NT2/D1 (cell line): ENCODE data around the gene IL17RB.

Experiments used
- DNase-seq: peaks from one replicate; pipeline ENCODE4 v3.0.0-alpha.2; 2011; ENCODE audit warnings: low read depth, low spot score
- H3K27me3 ChIP-seq: 2 replicates; pipeline ENCODE4 v1.6.0; 2011; ENCODE audit warnings: mild to moderate bottlenecking; ENCODE audit not compliant: insufficient read length, insufficient read depth
- H3K36me3 ChIP-seq: 2 replicates; pipeline ENCODE4 v1.6.1; 2011; ENCODE audit warnings: mild to moderate bottlenecking, low read length, mixed read lengths; ENCODE audit not compliant: insufficient read depth, insufficient read length
- H3K4me1 ChIP-seq: 2 replicates; pipeline ENCODE4 v1.5.1; 2011; ENCODE audit not compliant: insufficient read depth, insufficient read length
- H3K4me3 ChIP-seq: 2 replicates; pipeline ENCODE4 v1.5.1; 2011; ENCODE audit warnings: low read depth; ENCODE audit not compliant: insufficient read length
- H3K9ac ChIP-seq: 2 replicates; pipeline ENCODE4 v1.6.0; 2011; ENCODE audit warnings: low read depth; ENCODE audit not compliant: insufficient read length
- H3K9me3 ChIP-seq: 2 replicates; pipeline ENCODE4 v1.5.1; 2011; ENCODE audit warnings: mild to moderate bottlenecking, low read length; ENCODE audit not compliant: insufficient read depth
- SUZ12 ChIP-seq: IDR thresholded peaks from 2 replicates; pipeline ENCODE4 v1.6.1; 2011; ENCODE audit not compliant: insufficient read length, insufficient read depth; ENCODE audit errors: extremely low read depth
- YY1 ChIP-seq: IDR thresholded peaks from 2 replicates; pipeline ENCODE4 v1.6.1; 2011; ENCODE audit not compliant: insufficient read length, insufficient read depth
- ZNF274 ChIP-seq: IDR thresholded peaks from 2 replicates; pipeline ENCODE4 v1.6.1; 2011; ENCODE audit warnings: mild to moderate bottlenecking, low read depth, low read length

IL17RB gene

DNA sequence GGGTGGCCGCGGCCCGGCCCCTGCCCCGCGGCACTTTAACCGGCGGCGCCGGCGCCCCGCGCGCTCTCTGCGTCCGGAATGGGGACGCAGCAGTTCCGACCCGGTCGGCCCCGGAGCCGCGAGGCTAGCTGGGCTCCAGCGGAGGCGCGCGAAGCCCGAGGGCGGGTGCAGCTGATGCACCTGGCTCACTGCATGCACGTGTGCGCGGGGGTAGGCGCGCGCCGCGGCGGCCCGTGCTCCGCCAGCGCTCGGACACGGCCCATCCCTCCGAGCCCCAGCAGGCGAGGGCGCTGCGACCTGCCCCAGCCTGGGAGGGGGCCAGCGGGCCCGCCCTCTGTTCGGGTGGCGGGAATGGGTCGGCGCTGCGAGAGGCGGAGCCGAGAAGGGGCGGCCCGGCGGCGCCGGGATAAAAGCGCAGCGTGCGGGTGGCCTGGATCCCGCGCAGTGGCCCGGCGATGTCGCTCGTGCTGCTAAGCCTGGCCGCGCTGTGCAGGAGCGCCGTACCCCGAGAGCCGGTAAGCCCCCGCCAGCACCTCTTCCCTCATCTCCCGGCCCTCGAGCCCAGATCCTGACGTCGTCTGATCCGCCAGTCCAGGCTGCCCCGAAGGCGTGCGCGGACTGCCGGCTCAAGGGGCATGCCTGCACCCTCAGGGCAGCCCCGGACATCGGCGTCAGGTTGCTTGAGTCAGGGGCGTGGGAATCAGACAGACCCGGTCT, at the start of gene IL17RB, which contains the start of gene CHDH:
TSS of gene IL17RB (plus strand) at position 435 of the 717 bp plus-strand sequence. CDS start at position 456, 21 bp downstream.
TSS of gene CHDH (minus strand) at position 286 of the 717 bp plus-strand sequence. CDS start 22,411 bp downstream, outside the sequence.
- TF ChIP-seq ZNF274 (no peak), SUZ12 (no peak), YY1 (no peak)
- Histone ChIP-seq H3K9me3 (no peaks in the 10 kb centered on the region), H3K4me1 (peaks cover 26% of the 10 kb centered on the region), H3K36me3 (peaks cover 12% of the 10 kb centered on the region), H3K4me3 (peak within 1 kb of the TSS; percentile 71), H3K9ac (peak within 1 kb of the TSS; percentile 94), H3K27me3 (peaks cover 8% of the 10 kb centered on the region)
- DNase-seq, result no peak

DNA sequence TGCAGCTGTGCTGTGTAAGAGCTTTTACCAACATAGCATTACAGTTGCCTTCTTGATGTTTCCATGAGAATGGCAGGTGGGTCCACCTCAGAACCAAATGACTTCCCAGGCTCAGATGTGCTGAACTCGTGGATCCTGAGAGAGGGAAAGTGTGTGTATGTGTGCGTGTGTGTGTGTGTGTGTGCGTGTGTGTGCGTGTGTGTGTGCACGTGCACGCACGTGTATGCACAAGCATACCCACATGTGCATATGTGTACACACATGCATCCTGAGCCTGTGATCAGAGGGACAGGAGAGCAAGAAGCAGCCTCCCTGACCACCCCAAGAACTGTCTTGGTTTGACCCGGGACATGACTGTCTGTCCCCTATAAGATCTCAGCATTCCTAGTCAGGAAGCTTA, 48.2 kb upstream of the IL17RB start:
- no peaks in the 10 kb centered on the region for H3K27me3 ChIP-seq
- no peaks in the 10 kb centered on the region for H3K9me3 ChIP-seq
- H3K36me3 ChIP-seq, result no peaks in the 10 kb centered on the region
- no peak for DNase-seq
- H3K4me3 ChIP-seq, result no peak overlapping the region
- no peak for TF ChIP-seq YY1
- no peak for TF ChIP-seq SUZ12
- peaks cover 13% of the 10 kb centered on the region for H3K4me1 ChIP-seq
- no peak overlapping the region for H3K9ac ChIP-seq

- DNase-seq, result no peak
- Histone ChIP-seq H3K9me3 (no peaks in the 10 kb centered on the region), H3K4me1 (peaks cover 18% of the 10 kb centered on the region), H3K4me3 (no peak overlapping the region), H3K36me3 (no peaks in the 10 kb centered on the region), H3K9ac (no peak overlapping the region), H3K27me3 (no peaks in the 10 kb centered on the region)
- TF ChIP-seq SUZ12 (no peak), YY1 (no peak), ZNF274 (no peak)
These were observed 47.0 kb upstream of the IL17RB start for GRCh38 chr3:53799338-53799865.

GRCh38 chr3:53800041-53800906, 46.1 kb upstream of the IL17RB start:
- TF ChIP-seq ZNF274, result no peak
- TF ChIP-seq SUZ12, result no peak
- TF ChIP-seq YY1, result no peak
- H3K4me3 ChIP-seq, result no peak overlapping the region
- peaks cover 19% of the 10 kb centered on the region for H3K4me1 ChIP-seq
- no peaks in the 10 kb centered on the region for H3K9me3 ChIP-seq
- DNase-seq, result no peak
- no peak overlapping the region for H3K9ac ChIP-seq
- H3K36me3 ChIP-seq, result no peaks in the 10 kb centered on the region
- no peaks in the 10 kb centered on the region for H3K27me3 ChIP-seq

DNA sequence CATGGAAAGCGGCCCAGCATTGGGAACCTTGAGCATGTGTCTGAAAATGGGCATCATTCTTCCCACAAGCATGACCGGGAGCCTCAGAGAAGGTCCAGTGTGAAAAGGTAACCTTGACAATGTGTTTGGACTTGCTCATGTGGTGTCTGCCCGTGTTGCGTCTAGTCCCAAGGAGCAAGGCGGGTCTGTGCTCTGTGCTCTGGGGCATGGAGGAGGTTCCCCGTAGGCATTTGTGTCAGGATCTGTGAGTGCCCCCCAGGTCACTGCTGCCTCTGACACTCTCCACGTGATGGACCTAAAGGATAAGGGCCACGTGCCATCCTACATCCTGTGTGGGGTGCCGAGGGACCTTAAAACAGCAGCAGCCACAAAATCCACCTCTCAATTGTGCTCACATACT, 45.0 kb upstream of the IL17RB start:
- DNase-seq, result no peak
- Histone ChIP-seq H3K9me3 (no peaks in the 10 kb centered on the region), H3K27me3 (no peaks in the 10 kb centered on the region), H3K9ac (no peak overlapping the region), H3K4me3 (no peak overlapping the region), H3K36me3 (no peaks in the 10 kb centered on the region), H3K4me1 (peaks cover 21% of the 10 kb centered on the region)
- TF ChIP-seq YY1, result no peak
- no peak for TF ChIP-seq ZNF274
- TF ChIP-seq SUZ12, result no peak

- Histone ChIP-seq H3K9ac (no peak overlapping the region), H3K27me3 (no peaks in the 10 kb centered on the region), H3K36me3 (no peaks in the 10 kb centered on the region), H3K4me3 (no peak overlapping the region), H3K4me1 (peaks cover 25% of the 10 kb centered on the region), H3K9me3 (no peaks in the 10 kb centered on the region)
- TF ChIP-seq SUZ12, result no peak
- TF ChIP-seq ZNF274, result no peak
- TF ChIP-seq YY1, result no peak
- no peak for DNase-seq
These were observed 44.0 kb upstream of the IL17RB start for GRCh38 chr3:53802256-53802880.
